ENCODE measurements around the gene NOX3. TPM values are rescaled to one million over a fixed set of nuclear protein-coding genes. Genes with fewer than 3 reads are reported as not detected.

The NOX3 gene
- total and polyA plus RNA-seq, 9 of the 15 experiments (the other 6 are each of a cell fraction or from before 2014, with no cell fraction given) = not detected

- no peak for TF ChIP-seq ZBTB33 (CRISPR knock-in tag; IDR thresholded peaks at IDR 0.05)
- no peak for TF ChIP-seq PHTF2 (CRISPR knock-in tag; IDR thresholded peaks at IDR 0.05)
- TF ChIP-seq TOE1 (IDR thresholded peaks at IDR 0.05; ENCODE audit: borderline replicate concordance) = no peak
- TF ChIP-seq TOE1 (CRISPR knock-in tag; IDR thresholded peaks at IDR 0.05; ENCODE audit: borderline replicate concordance, low read depth) = no peak
- no peak for TF ChIP-seq LCOR (CRISPR knock-in tag; IDR thresholded peaks at IDR 0.05)
- no peak for TF ChIP-seq U2AF2 (optimal IDR thresholded peaks at IDR 0.05; ENCODE audit: low read depth, low read length)
- TF ChIP-seq CREB5 (CRISPR knock-in tag; IDR thresholded peaks at IDR 0.05) = no peak
- TF ChIP-seq KAT2B (IDR thresholded peaks at IDR 0.05; ENCODE audit: low read depth, low read length) = no peak
- TF ChIP-seq DNMT1 (IDR thresholded peaks at IDR 0.05) = no peak
- TF ChIP-seq NR3C1 (CRISPR knock-in tag; IDR thresholded peaks at IDR 0.05) = no peak
- ChIA-PET POLR2A (no interaction called here), CTCF (ENCODE audit: low intra/inter-chr PET ratio) (no interaction called here)
- DNase-seq (ENCODE audit: extremely low read depth in 1 of 4, low spot score in 3 of 4) (no peak), FAIRE-seq (no peak), ATAC-seq (no peak)
- Histone ChIP-seq H2AFZ (ENCODE audit: low read depth, low read length) (no peak overlapping the region), H3K4me3 (no peak overlapping the region), H3K9me3 (replicated peaks; ENCODE audit: control insufficient read depth, insufficient read depth, low read depth, low read length) (no peaks in the 10 kb centered on the region), H4K20me1 (replicated peaks; ENCODE audit: control insufficient read depth, insufficient read depth, low read length) (no peaks in the 10 kb centered on the region), H3K27ac (ENCODE audit: extremely low read depth, low read depth, low read length) (no peak overlapping the region), H3K9me1 (ENCODE audit: control insufficient read depth, insufficient read depth, low read length) (no peaks in the 10 kb centered on the region), H3K4me1 (replicated peaks in 1 of 2; ENCODE audit: control insufficient read depth in 2 of 2, insufficient read depth in 2 of 2, low read length in 2 of 2) (no peaks in the 10 kb centered on the region), H3K36me3 (ENCODE audit: control insufficient read depth, insufficient read depth, low read length) (no peaks in the 10 kb centered on the region), H3K9ac (ENCODE audit: insufficient read depth in 1 of 2, low read depth in 2 of 2, low read length in 2 of 2) (no peak overlapping the region), H3K79me2 (ENCODE audit: control insufficient read depth, insufficient read depth, low read length) (no peaks in the 10 kb centered on the region), H3K27me3 (ENCODE audit: control insufficient read depth in 2 of 2, insufficient read depth in 2 of 2, low read length in 2 of 2) (no peaks in the 10 kb centered on the region), H3K4me2 (ENCODE audit: insufficient read depth, low read length) (no peak overlapping the region)
- BruUV-seq (replicated peaks) = no TSS peak
- intact Hi-C loops (cut with micrococcal nuclease) = no loop called here
- WGBS (ENCODE audit: insufficient coverage, low coverage, missing lambda C conversion rate) = 0% methylated on average over 1 of the region's 1 CpG
- in situ Hi-C loops (cut with MboI) = no loop called here
These were observed 60.3 kb downstream of the NOX3 start for GRCh38 chr6:155395339-155395738.

Measured in K562 (cell line).